HEK293T (cell line): ENCODE data around the gene JARID2.

Experiments used
- ARNT ChIP-seq: fragments of 450-650 bp; IDR thresholded peaks from 2 replicates; pipeline ENCODE4 v1.6.1; 2017; ENCODE audit warnings: mild to moderate bottlenecking
- BHLHE40 ChIP-seq: fragments of 450-650 bp; IDR thresholded peaks from 2 replicates; pipeline ENCODE4 v1.6.1; 2016; ENCODE audit warnings: mild to moderate bottlenecking, moderate library complexity, borderline replicate concordance
- ELF4 ChIP-seq: fragments of 450-650 bp; IDR thresholded peaks from 2 replicates; pipeline ENCODE4 v1.6.1; 2017; ENCODE audit warnings: antibody characterized with exemption
- FOXA1 ChIP-seq: fragments of 450-650 bp; IDR thresholded peaks from 2 replicates; pipeline ENCODE4 v1.6.1; 2016; ENCODE audit warnings: mild to moderate bottlenecking
- FOXK2 ChIP-seq: fragments of 450-650 bp; IDR thresholded peaks from 2 replicates; pipeline ENCODE4 v1.6.1; 2016; ENCODE audit warnings: mild to moderate bottlenecking
- FOXM1 ChIP-seq: fragments of 450-650 bp; IDR thresholded peaks from 2 replicates; pipeline ENCODE4 v1.6.1; 2017; ENCODE audit warnings: mild to moderate bottlenecking, borderline replicate concordance
- HDGF ChIP-seq: fragments of 450-650 bp; IDR thresholded peaks from 2 replicates; pipeline ENCODE4 v1.6.1; 2017; ENCODE audit warnings: antibody characterized with exemption, borderline replicate concordance
- L3MBTL2 ChIP-seq: fragments of 450-650 bp; conservative IDR thresholded peaks from 2 replicates; pipeline ENCODE4 v1.6.1; 2016; ENCODE audit warnings: mild to moderate bottlenecking
- LEF1 ChIP-seq: fragments of 450-650 bp; IDR thresholded peaks from 2 replicates; pipeline ENCODE4 v1.6.1; 2017; ENCODE audit warnings: mild to moderate bottlenecking, borderline replicate concordance
- SP1 ChIP-seq: fragments of 450-650 bp; IDR thresholded peaks from 2 replicates; pipeline ENCODE4 v1.6.1; 2017
- SUZ12 ChIP-seq: fragments of 450-650 bp; IDR thresholded peaks from 2 replicates; pipeline ENCODE4 v1.6.1; 2016; ENCODE audit warnings: mild to moderate bottlenecking
- TARDBP ChIP-seq: fragments of 450-650 bp; IDR thresholded peaks from 2 replicates; pipeline ENCODE4 v1.6.1; 2016
- TF ChIP-seq, protein P1 (sequence below): fragments of 450-650 bp; IDR thresholded peaks from 2 replicates; pipeline ENCODE4 v1.6.1; 2016

DNA sequence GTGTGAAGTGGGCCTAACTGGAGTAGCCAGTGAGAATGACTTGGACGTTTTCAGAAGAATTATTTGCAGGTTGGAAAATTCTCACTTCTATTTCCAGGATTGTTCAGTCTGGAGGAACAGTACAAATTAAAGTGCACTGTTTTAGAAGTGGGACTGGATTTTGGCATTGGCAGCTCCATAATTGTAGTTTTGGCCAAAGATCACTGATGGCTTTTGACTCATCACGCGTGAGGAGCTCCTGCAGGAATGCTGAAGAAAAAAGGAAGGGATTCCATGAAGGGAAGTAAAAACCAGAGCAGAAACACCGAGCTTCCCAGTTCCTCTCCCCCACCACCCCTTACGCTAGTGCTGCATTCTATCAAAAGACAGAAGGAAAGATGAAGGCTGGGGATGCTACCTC lies 103.5 kb downstream of the JARID2 start:
- TF ChIP-seq BHLHE40 (no peak), SUZ12 (no peak), SP1 (no peak), FOXM1 (no peak), HDGF (no peak), LEF1 (no peak), ARNT (no peak), FOXK2 (no peak), FOXA1 (no peak), TARDBP (no peak), ELF4 (no peak), L3MBTL2 (no peak)
- TF ChIP-seq, protein P1, sequence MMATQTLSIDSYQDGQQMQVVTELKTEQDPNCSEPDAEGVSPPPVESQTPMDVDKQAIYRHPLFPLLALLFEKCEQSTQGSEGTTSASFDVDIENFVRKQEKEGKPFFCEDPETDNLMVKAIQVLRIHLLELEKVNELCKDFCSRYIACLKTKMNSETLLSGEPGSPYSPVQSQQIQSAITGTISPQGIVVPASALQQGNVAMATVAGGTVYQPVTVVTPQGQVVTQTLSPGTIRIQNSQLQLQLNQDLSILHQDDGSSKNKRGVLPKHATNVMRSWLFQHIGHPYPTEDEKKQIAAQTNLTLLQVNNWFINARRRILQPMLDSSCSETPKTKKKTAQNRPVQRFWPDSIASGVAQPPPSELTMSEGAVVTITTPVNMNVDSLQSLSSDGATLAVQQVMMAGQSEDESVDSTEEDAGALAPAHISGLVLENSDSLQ = no peak
